Bronchial epithelial cell (primary cell): ENCODE data around the gene NFASC. TPM values are rescaled to one million over a fixed set of nuclear protein-coding genes. Genes with fewer than 3 reads are reported as not detected.

Source experiments
- DNase-seq: peaks from one replicate; pipeline ENCODE4 v3.0.0-alpha.2; 2010; ENCODE audit warnings: low read depth
- FAIRE-seq: peaks from 2 replicates; lab custom pipeline; 2011; peaks lifted over from hg19 to GRCh38; lab: Jason Lieb, UNC
- H3K27me3 ChIP-seq: 2 replicates; pipeline ENCODE4 v1.5.1; 2011; ENCODE audit warnings: low read length; ENCODE audit not compliant: control insufficient read depth, insufficient read depth
- H3K36me3 ChIP-seq: 2 replicates; pipeline ENCODE4 v1.5.1; 2011; ENCODE audit warnings: low read length; ENCODE audit not compliant: control insufficient read depth, insufficient read depth
- H3K4me3 ChIP-seq: 2 replicates; pipeline ENCODE4 v1.5.1; 2011; ENCODE audit warnings: mild to moderate bottlenecking, low read depth, low read length, control low read depth
- total RNA-seq: library from RNA; depleted of rRNA; stranded (reverse); fragments of >200 nt; gene quantifications from 2 replicates; pipeline ENCODE4 v1.2.1, GENCODE V29; 2014
- TF ChIP-seq, protein P1 (sequence below): IDR thresholded peaks from 2 replicates; pipeline ENCODE4 v1.5.1; 2011; ENCODE audit warnings: mild to moderate bottlenecking, moderate library complexity, low read length, control low read depth, inconsistent platforms; ENCODE audit not compliant: insufficient read depth, severe bottlenecking

NFASC gene
- total RNA-seq, 1 donor from 2014 or later = 0.53 TPM

DNA sequence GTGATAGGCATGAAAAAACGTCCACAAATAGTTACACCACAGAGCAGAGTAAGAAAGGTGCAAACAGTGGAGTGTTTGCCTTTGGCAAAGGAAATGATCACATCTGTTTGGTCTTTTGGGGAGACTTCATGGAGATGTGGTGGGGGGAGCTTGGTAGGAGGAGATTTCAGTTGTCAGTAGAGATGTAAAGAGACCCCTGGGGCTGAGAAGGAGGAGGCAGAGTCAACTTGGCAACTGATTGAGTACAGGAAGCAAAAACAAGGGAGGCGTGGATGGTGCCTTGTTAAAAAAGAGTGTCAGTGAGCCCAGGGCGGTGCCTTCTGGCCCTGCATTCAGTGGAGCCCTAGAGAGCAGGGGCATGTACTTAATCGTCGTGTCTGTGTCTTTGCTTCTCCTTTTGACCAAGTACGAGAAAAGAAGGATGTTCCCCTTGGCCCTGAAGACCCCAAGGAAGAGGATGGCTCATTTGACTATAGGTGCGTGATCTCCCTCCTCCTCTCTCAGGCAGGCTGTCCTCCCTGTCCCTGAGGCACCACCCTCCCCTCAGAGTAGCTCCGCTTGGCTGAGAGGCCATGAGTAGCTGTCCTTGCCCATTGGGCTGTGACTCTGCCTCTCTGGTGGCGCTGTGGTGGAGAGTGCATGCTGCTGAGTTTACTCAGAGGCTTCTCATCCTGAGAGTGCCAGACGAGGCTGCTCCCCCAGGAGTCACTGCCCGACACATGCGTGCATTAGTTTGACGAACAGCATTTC is 141.9 kb downstream of the NFASC start:
- FAIRE-seq (peak; percentile 81), DNase-seq (no peak)
- no peaks in the 10 kb centered on the region for H3K36me3 ChIP-seq
- no peak overlapping the region for H3K4me3 ChIP-seq
- peaks cover 6% of the 10 kb centered on the region for H3K27me3 ChIP-seq
- TF ChIP-seq, protein P1, sequence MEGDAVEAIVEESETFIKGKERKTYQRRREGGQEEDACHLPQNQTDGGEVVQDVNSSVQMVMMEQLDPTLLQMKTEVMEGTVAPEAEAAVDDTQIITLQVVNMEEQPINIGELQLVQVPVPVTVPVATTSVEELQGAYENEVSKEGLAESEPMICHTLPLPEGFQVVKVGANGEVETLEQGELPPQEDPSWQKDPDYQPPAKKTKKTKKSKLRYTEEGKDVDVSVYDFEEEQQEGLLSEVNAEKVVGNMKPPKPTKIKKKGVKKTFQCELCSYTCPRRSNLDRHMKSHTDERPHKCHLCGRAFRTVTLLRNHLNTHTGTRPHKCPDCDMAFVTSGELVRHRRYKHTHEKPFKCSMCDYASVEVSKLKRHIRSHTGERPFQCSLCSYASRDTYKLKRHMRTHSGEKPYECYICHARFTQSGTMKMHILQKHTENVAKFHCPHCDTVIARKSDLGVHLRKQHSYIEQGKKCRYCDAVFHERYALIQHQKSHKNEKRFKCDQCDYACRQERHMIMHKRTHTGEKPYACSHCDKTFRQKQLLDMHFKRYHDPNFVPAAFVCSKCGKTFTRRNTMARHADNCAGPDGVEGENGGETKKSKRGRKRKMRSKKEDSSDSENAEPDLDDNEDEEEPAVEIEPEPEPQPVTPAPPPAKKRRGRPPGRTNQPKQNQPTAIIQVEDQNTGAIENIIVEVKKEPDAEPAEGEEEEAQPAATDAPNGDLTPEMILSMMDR = no peak

DNA sequence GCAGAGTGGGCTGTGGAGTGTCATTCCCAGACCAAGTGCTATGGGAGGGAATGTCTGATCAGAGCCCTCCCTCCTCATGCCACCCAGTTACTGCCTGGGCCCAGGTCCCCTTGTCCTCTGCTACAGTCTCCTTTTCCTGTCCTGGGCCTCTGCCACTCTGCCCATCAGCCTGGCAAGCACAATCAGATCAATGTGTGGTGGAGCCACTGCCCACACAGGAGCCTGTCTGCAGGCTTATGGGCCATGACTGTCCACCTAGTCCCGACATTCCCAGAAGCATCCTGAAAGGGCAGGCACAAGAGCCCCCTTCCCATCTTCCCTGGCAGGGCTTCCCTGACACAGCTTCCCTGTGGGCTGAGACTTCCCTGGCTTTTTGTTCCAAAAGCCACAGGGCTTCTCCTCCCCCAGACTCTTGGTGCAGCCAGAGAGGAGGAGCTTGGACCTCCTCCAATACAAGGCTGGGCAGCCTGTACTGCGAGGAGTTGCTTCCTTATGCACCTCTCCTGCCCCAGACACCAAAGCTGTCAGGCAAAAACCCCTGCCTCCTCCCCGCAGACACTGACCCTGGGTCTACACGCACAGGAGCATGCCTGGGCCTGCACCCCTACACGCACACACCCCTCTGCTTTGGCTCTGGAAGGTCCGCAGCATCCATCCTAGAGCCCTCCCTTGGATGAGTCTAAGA is 143.2 kb downstream of the NFASC start:
- peaks cover 3% of the 10 kb centered on the region for H3K27me3 ChIP-seq
- no peak for FAIRE-seq
- TF ChIP-seq, protein P1 = no peak

DNA sequence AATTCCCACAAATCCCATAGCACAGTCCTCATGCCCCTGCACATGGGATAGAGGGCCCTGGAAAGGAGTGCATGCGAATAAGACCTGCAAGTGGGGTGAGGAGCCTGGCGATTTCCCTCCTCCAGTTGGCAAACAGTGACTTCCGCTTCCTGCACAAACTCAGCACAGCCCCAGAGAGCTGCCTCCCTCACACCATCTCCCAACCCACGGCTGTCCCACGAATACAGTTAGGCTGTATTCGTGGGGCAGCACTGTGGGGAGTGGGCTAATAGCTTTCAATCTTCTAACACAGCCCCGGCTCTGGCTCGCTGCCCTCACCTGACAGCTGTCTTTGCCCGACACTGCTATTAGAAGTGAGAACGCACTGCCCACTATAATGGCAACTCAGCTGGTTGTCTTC is 144.1 kb downstream of the NFASC start:
- peaks cover 5% of the 10 kb centered on the region for H3K27me3 ChIP-seq
- DNase-seq = no peak

More for the DNA sequence above, 143.2 kb downstream of the NFASC start:
- Histone ChIP-seq H3K4me3 (no peak overlapping the region), H3K36me3 (no peaks in the 10 kb centered on the region)
- peak; percentile 45 for DNase-seq

DNA sequence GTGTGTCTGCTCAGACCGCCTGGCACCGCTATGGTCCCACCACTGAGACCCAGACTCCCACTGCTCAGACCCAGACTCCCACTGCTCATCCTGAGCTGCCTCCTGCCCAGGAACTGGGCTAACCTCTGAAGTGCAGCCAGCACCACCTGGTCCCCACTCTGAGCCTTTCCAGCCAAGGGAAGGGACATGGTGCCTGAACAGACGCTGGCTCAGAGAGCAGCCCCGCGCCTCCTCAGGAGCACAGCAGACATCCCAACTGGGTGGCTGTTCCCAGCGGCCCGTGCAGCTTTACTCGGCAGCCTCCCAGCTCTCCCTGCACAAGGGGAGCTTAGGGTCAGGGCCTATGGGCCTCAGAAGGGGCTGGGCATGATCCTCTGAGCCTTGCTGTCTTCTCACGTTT is 144.6 kb downstream of the NFASC start:
- TF ChIP-seq, protein P1 = no peak
- H3K36me3 ChIP-seq = no peaks in the 10 kb centered on the region
- H3K4me3 ChIP-seq = no peak overlapping the region
- FAIRE-seq = no peak
- H3K27me3 ChIP-seq = peaks cover 5% of the 10 kb centered on the region
- DNase-seq = no peak

More for the DNA sequence above, 144.1 kb downstream of the NFASC start:
- no peaks in the 10 kb centered on the region for H3K36me3 ChIP-seq
- TF ChIP-seq, protein P1 = no peak
- no peak for FAIRE-seq
- no peak overlapping the region for H3K4me3 ChIP-seq

DNA sequence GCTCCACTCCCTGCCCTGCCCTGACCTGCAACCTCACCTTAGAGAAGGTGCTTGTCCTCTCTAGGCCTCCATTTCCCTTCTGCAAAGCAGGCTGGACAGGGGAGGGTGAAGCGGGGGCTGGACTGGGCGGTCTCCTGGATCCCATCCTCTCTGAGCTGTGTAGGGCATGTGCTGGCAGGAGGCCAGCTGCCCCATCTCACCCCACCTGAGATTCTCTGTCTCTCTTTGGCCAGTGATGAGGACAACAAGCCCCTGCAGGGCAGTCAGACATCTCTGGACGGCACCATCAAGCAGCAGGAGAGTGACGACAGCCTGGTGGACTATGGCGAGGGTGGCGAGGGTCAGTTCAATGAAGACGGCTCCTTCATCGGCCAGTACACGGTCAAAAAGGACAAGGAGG is 145.4 kb downstream of the NFASC start:
- TF ChIP-seq, protein P1 = no peak

More for the DNA sequence above, 145.4 kb downstream of the NFASC start:
- FAIRE-seq = no peak
- Histone ChIP-seq H3K36me3 (no peaks in the 10 kb centered on the region), H3K27me3 (peaks cover 5% of the 10 kb centered on the region), H3K4me3 (no peak overlapping the region)
- no peak for DNase-seq
